ENCODE data around the gene PWWP2A. TPM values are rescaled to one million over a fixed set of nuclear protein-coding genes. Genes with fewer than 3 reads are reported as not detected.
"Not testable (repeated sequence)": the region's sequence is repeated elsewhere in the genome, so short reads cannot be mapped to it uniquely, and the experiment has no call there.

Gene PWWP2A
- total and polyA plus RNA-seq, 3 experiments from 2014 or later = 24.0 to 31.7 (median 26.2) TPM

GRCh38 chr5:160144436-160144835 is 25.2 kb upstream of the PWWP2A start:
- not testable (repeated sequence) for H3K4me3 Mint-ChIP-seq, H3K27ac Mint-ChIP-seq

DNA sequence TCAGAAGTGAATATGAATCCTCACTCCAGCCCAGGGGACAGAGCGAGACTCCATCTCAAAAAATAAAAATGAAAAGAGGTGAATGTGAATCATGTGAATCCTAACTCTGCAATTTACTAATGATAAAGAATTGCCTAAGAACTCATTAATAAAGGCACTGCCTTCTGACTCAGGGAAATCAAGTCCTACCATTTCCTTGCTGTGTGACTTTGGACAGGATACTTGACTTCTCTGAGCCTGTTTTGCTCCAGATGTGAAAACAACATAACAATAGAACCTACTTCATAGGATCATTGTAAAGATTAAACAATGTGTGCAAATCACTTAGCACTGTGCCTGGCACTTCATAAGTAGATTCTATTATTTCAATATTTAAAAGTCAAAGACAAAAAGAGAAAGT is 15.1 kb upstream of the PWWP2A start:
- Histone ChIP-seq H3K9me3 (ENCODE audit: low read length) (no peaks in the 10 kb centered on the region), H3K27ac (ENCODE audit: low read depth, low read length) (no peak overlapping the region), H3K36me3 (ENCODE audit: insufficient read depth, low read length) (no peaks in the 10 kb centered on the region), H3K4me1 (ENCODE audit: insufficient read depth, low read length) (no peaks in the 10 kb centered on the region), H3K4me3 (ENCODE audit: low read length) (no peak overlapping the region), H3K27me3 (ENCODE audit: insufficient read depth, low read length, poor library complexity, severe bottlenecking) (no peaks in the 10 kb centered on the region)
- ChIA-PET CTCF (no interaction called here), POLR2A (no interaction called here)
- Mint-ChIP-seq H3K27me3 (no peaks in the 10 kb centered on the region), H3K27ac (peak overlapping the region in 1 of 8 donors; percentile 54), H3K36me3 (no peaks in the 10 kb centered on the region), H3K4me3 (no peak overlapping the region), H3K4me1 (no peaks in the 10 kb centered on the region), H3K9me3 (no peaks in the 10 kb centered on the region)
- DNase-seq = no peak

More at GRCh38 chr5:160144436-160144835, 25.2 kb upstream of the PWWP2A start:
- H3K36me3 Mint-ChIP-seq; DNase-seq; H3K9me3 ChIP-seq (ENCODE audit: low read length); CTCF ChIA-PET; H3K4me1 Mint-ChIP-seq; POLR2A ChIA-PET; H3K4me3 ChIP-seq (ENCODE audit: low read length); H3K4me1 ChIP-seq (ENCODE audit: insufficient read depth, low read length); H3K36me3 ChIP-seq (ENCODE audit: insufficient read depth, low read length); H3K27me3 ChIP-seq (ENCODE audit: insufficient read depth, low read length, poor library complexity, severe bottlenecking); H3K9me3 Mint-ChIP-seq; H3K27me3 Mint-ChIP-seq; H3K27ac ChIP-seq (ENCODE audit: low read depth, low read length): not testable (repeated sequence)

DNA sequence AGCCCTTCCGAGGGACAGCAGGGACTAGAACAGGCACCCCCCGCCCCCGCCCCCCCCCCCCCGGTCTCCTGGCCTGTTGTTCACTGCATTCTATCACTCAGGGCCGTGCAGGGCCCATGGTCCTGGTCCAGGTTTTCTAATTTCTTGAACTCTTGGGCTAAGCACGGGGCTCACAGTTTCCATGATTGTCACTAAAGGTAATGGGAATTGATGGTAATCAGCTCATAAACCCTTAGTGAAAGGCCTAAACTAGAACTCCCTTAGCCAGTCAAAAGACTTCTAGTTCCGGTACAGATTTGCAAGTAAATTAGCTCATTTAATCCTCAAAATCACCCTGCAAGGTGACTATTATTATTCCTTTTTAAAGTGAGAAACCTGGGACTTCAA is 14.7 kb upstream of the PWWP2A start:
- H3K36me3 ChIP-seq (ENCODE audit: insufficient read depth, low read length) = no peaks in the 10 kb centered on the region
- H3K9me3 Mint-ChIP-seq = no peaks in the 10 kb centered on the region
- H3K9me3 ChIP-seq (ENCODE audit: low read length) = no peaks in the 10 kb centered on the region
- no peak for DNase-seq
- no peak overlapping the region for H3K4me3 ChIP-seq (ENCODE audit: low read length)
- no peak overlapping the region for H3K4me3 Mint-ChIP-seq
- no peak overlapping the region for H3K27ac ChIP-seq (ENCODE audit: low read depth, low read length)
- ChIA-PET CTCF (no interaction called here), POLR2A (no interaction called here)
- no peaks in the 10 kb centered on the region for H3K4me1 Mint-ChIP-seq
- H3K27ac Mint-ChIP-seq = no peak overlapping the region
- no peaks in the 10 kb centered on the region for H3K27me3 ChIP-seq (ENCODE audit: insufficient read depth, low read length, poor library complexity, severe bottlenecking)
- no peaks in the 10 kb centered on the region for H3K4me1 ChIP-seq (ENCODE audit: insufficient read depth, low read length)
- H3K36me3 Mint-ChIP-seq = no peaks in the 10 kb centered on the region
- peaks cover 0 to 2% of the 10 kb centered on the region in 2 donors for H3K27me3 Mint-ChIP-seq

DNA sequence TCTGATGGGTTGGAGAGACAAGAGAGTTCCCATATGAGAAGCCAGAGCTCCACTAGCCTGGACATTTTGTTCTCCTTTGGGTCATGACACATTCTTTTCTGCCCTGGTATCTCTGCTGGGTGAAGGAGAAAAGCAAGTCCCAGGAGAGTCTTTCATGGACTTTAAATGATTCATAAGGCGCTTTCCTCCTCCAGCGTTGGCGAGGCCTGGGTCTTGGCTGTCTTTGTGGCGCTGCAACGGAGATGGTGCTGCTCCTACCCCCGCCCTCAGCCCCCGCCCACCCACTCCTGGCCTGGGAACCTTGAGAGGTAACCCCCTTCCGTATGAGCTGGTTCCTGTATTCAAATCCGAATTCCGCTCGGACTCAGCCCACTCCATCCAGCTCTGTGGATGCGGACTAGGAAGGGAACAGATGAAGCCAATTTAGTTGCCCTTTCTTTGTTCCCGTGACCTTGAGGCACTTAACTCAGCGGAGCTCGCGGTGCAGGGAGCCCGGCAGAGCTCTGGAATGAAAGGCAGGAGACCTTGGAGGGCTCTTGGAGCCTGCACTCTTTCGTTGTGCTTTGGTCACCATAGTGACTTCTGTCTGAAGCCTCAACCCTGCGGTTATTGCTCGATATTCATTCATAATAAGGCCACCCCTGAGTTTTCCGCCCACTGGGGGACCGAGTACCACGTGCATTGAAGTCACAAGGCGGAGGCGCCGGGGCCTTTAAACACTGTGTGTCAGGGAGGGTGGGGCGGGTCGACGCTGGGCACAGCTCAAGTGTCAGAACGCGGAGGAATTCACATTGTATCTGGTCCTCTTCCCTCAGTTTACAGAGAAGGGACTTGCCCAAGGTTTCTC is 14.0 kb upstream of the PWWP2A start:
- H3K4me1 ChIP-seq (ENCODE audit: insufficient read depth, low read length) = no peaks in the 10 kb centered on the region
- no peaks in the 10 kb centered on the region for H3K9me3 Mint-ChIP-seq
- H3K4me3 Mint-ChIP-seq = no peak overlapping the region
- H3K27ac ChIP-seq (ENCODE audit: low read depth, low read length) = no peak overlapping the region
- H3K9me3 ChIP-seq (ENCODE audit: low read length) = no peaks in the 10 kb centered on the region
- peaks cover 0 to 6% of the 10 kb centered on the region in 2 donors for H3K27me3 Mint-ChIP-seq
- H3K27me3 ChIP-seq (ENCODE audit: insufficient read depth, low read length, poor library complexity, severe bottlenecking) = no peaks in the 10 kb centered on the region
- H3K4me1 Mint-ChIP-seq = no peaks in the 10 kb centered on the region
- H3K36me3 ChIP-seq (ENCODE audit: insufficient read depth, low read length) = no peaks in the 10 kb centered on the region
- H3K36me3 Mint-ChIP-seq = peaks cover 0 to 2% (median 0%) of the 10 kb centered on the region in 3 donors
- H3K4me3 ChIP-seq (ENCODE audit: low read length) = no peak overlapping the region
- DNase-seq = no peak
- ChIA-PET POLR2A (no interaction called here), CTCF (no interaction called here)
- no peak overlapping the region for H3K27ac Mint-ChIP-seq

DNA sequence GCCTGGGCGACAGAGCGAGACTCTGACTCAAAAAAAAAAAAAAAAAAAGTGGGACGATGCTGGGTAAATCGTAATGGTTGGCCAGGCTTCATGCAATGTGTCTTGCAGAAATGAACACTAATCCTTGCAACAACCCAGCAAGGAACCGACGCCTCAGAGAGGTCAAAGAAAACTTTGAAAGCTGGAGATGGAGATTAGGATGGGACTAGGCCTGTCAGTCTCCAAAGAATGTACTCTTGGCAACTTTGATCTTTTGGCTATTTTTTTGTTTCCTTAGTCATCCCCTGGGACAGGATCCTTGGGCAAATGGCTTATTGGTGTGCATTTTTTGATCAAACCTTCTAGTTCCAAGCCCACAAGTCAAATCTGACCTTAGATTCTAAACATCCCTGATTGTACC is 10.6 kb upstream of the PWWP2A start:
- ChIA-PET POLR2A (no interaction called here), CTCF (interaction anchor here (0.7 to 1.0 kb wide), 2 partner anchors 11 to 143 kb away, joined by 3 read pairs; partner anchors contain the start of gene PWWP2A)
- peaks cover 0 to 11% of the 10 kb centered on the region in 2 donors for H3K27me3 Mint-ChIP-seq
- Histone ChIP-seq H3K27ac (ENCODE audit: low read depth, low read length) (no peak overlapping the region), H3K4me1 (ENCODE audit: insufficient read depth, low read length) (no peaks in the 10 kb centered on the region), H3K4me3 (ENCODE audit: low read length) (no peak overlapping the region), H3K36me3 (ENCODE audit: insufficient read depth, low read length) (no peaks in the 10 kb centered on the region), H3K27me3 (ENCODE audit: insufficient read depth, low read length, poor library complexity, severe bottlenecking) (no peaks in the 10 kb centered on the region), H3K9me3 (ENCODE audit: low read length) (no peaks in the 10 kb centered on the region)
- H3K4me3 Mint-ChIP-seq = no peak overlapping the region
- H3K9me3 Mint-ChIP-seq = peaks cover 0 to 3% (median 0%) of the 10 kb centered on the region in 5 donors
- DNase-seq = no peak
- peak overlapping the region in 1 of 8 donors; percentile 24 for H3K27ac Mint-ChIP-seq
- peaks cover 0 to 2% (median 0%) of the 10 kb centered on the region in 3 donors for H3K36me3 Mint-ChIP-seq
- H3K4me1 Mint-ChIP-seq = no peaks in the 10 kb centered on the region

GRCh38 chr5:160128632-160129031 is 9.4 kb upstream of the PWWP2A start:
- Histone ChIP-seq H3K36me3 (ENCODE audit: insufficient read depth, low read length) (no peaks in the 10 kb centered on the region), H3K9me3 (ENCODE audit: low read length) (no peaks in the 10 kb centered on the region), H3K27ac (ENCODE audit: low read depth, low read length) (no peak overlapping the region), H3K4me3 (ENCODE audit: low read length) (no peak overlapping the region), H3K27me3 (ENCODE audit: insufficient read depth, low read length, poor library complexity, severe bottlenecking) (no peaks in the 10 kb centered on the region), H3K4me1 (ENCODE audit: insufficient read depth, low read length) (no peaks in the 10 kb centered on the region)
- ChIA-PET CTCF (no interaction called here), POLR2A (no interaction called here)
- peaks cover 0 to 11% of the 10 kb centered on the region in 2 donors for H3K27me3 Mint-ChIP-seq
- H3K9me3 Mint-ChIP-seq = peaks cover 0 to 3% (median 0%) of the 10 kb centered on the region in 5 donors
- H3K4me3 Mint-ChIP-seq = no peak overlapping the region
- H3K36me3 Mint-ChIP-seq = peaks cover 0 to 2% (median 0%) of the 10 kb centered on the region in 3 donors
- DNase-seq = no peak
- no peaks in the 10 kb centered on the region for H3K4me1 Mint-ChIP-seq
- H3K27ac Mint-ChIP-seq = no peak overlapping the region

- Mint-ChIP-seq H3K4me3 (peak overlapping the region; percentile 88 to 96 (median 92)), H3K27ac (peak overlapping the region; percentile 58 to 98 (median 93)), H3K4me1 (peaks cover 14 to 30% (median 27%) of the 10 kb centered on the region in 3 donors), H3K9me3 (no peaks in the 10 kb centered on the region), H3K27me3 (peaks cover 2 to 4% of the 10 kb centered on the region in 2 donors), H3K36me3 (peaks cover 0 to 19% (median 3%) of the 10 kb centered on the region in 3 donors)
- POLR2A ChIA-PET = no interaction called here
- CTCF ChIA-PET = no interaction called here
- H3K27me3 ChIP-seq (ENCODE audit: insufficient read depth, low read length, poor library complexity, severe bottlenecking) = no peaks in the 10 kb centered on the region
- no peaks in the 10 kb centered on the region for H3K36me3 ChIP-seq (ENCODE audit: insufficient read depth, low read length)
- H3K4me3 ChIP-seq (ENCODE audit: low read length) = peak overlapping the region; percentile 70
- H3K27ac ChIP-seq (ENCODE audit: low read depth, low read length) = no peak overlapping the region
- no peak for DNase-seq
- H3K4me1 ChIP-seq (ENCODE audit: insufficient read depth, low read length) = peaks cover 8% of the 10 kb centered on the region
- H3K9me3 ChIP-seq (ENCODE audit: low read length) = no peaks in the 10 kb centered on the region
Measured at GRCh38 chr5:160119905-160120266, 636 bp upstream of the PWWP2A start.

DNA sequence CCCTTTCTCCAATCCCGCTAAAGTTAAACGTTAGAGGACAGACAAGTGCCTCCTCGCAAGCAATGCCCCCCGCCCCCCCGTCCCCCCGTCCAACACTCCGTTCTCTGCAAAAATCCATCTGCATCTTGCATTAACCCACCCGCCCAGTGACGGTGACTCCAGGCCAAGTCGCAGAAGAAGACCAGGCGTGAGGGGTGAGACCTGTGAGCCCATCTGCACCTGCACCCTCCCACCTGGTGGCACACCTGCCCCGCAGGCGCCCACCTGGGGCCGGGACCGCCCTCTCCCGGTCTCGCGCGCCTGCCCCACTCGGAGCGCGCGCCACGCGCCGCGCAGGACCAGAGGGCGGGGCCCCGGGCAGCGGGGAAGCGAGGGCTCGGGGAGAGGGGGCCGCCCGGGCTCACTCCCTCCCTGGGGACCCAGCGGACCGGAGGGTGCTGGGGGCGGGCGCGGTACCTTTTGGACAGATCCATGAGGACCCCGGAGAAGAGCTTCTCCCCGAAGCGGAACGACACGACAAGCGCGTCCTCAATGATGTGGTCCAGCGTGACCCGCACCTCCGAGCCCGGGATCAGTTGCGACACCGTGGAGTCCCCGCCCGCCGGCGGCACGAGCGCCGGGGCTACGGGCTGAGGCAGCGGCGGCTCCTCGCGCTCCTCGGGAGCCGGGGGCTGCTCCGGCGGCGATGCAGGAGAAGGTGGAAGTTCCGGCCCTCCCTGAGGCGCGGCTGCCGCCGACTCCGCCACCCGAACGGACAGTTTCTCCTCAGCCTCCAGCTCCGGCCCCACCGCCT is 705 bp downstream of the PWWP2A start:
- Histone ChIP-seq H3K9me3 (ENCODE audit: low read length) (no peaks in the 10 kb centered on the region), H3K27ac (ENCODE audit: low read depth, low read length) (peak overlapping the region; percentile 83), H3K36me3 (ENCODE audit: insufficient read depth, low read length) (peaks cover 7% of the 10 kb centered on the region), H3K4me1 (ENCODE audit: insufficient read depth, low read length) (peaks cover 8% of the 10 kb centered on the region), H3K27me3 (ENCODE audit: insufficient read depth, low read length, poor library complexity, severe bottlenecking) (no peaks in the 10 kb centered on the region), H3K4me3 (ENCODE audit: low read length) (peak overlapping the region; percentile 74)
- Mint-ChIP-seq H3K9me3 (no peaks in the 10 kb centered on the region), H3K4me3 (peak overlapping the region; percentile 76 to 96 (median 91)), H3K4me1 (peaks cover 14 to 36% (median 28%) of the 10 kb centered on the region in 3 donors), H3K27ac (peak overlapping the region; percentile 35 to 96 (median 90)), H3K36me3 (peaks cover 0 to 32% (median 3%) of the 10 kb centered on the region in 3 donors), H3K27me3 (peaks cover 2 to 4% of the 10 kb centered on the region in 2 donors)
- ChIA-PET CTCF (interaction anchor here (1.2 to 1.6 kb wide), 2 partner anchors 12 to 97 kb away, joined by 3 to 6 read pairs; no protein-coding TSS in a partner anchor), POLR2A (interaction anchor here (0.7 to 1.0 kb wide), 3 partner anchors 12 to 303 kb away, joined by 3 read pairs; partner anchors contain the start of gene PTTG1)
- peak; percentile 35 to 70 (median 54) for DNase-seq

Data from CD8-positive, alpha-beta memory T cell (primary cell).